Hematopoietic multipotent progenitor cell treated with erythropoietin and hydrocortisone succinate and interleukin-3 and kit ligand, for 4 days (in vitro differentiated cells): ENCODE measurements around the gene CDH13.
A peak's percentile ranks its signal among the peaks of the same experiment; 100 is the strongest.

Experiments used
- DNase-seq: peaks from one replicate; pipeline ENCODE4 v3.0.0-alpha.2; 2015

The CDH13 gene

DNA sequence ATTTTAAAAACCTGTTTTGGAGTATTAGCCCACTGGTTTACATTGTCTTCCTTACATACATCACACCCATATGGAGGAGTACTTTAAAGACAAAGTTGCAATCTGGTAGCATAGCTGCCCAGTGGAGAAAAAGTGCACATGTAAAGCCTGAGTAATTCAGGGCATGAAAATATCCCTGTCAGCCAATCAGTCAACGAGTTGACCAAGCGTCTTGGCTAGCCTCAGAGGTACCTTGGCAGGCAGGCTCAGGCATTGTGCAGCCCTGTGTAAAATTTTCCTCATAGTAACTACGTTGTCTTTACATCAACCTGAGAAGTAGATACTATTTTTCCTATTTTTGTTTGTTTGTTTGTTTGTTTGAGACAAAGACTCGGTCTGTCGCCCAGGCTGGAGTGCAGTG is 339.0 kb downstream of the CDH13 start:
- DNase-seq, result no peak

DNA sequence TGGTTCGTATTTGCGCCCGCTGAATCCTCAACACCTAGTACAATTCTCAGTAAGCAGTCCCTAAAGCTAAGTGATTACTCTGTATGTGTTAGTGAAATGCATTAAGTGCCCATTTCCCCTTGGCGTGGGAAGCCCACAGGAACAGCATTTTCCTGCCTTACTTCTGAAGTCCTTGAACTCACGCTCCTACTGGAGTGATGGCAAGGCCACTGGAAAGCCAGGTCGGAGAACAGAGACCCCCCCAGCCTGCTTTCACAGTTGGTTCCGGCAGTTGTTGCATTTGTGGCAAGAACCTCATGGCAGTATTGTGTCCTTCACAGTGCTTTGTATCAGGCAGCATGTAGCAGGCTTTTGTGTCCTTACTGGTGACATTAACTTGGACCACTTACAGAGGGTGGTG is 340.7 kb downstream of the CDH13 start:
- no peak for DNase-seq

DNA sequence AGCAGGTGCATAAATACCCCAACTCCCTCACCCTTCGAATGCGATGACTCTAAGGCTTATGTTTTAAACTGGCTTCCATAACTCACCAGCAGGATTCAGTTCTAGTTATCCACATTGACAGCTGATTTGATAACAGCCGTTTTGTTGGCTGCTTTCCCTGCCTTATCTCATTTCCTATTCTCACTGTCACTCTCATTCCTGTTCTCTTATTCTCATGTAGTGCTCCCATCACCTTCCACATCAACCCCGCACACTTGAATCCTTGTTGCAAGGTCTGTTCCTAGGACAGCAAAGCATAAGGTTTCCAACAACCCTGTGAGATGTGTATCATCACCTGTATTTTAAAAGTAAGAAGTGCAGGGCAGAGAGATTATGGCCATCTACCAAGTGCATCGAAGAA is 344.4 kb downstream of the CDH13 start:
- DNase-seq, result no peak

DNA sequence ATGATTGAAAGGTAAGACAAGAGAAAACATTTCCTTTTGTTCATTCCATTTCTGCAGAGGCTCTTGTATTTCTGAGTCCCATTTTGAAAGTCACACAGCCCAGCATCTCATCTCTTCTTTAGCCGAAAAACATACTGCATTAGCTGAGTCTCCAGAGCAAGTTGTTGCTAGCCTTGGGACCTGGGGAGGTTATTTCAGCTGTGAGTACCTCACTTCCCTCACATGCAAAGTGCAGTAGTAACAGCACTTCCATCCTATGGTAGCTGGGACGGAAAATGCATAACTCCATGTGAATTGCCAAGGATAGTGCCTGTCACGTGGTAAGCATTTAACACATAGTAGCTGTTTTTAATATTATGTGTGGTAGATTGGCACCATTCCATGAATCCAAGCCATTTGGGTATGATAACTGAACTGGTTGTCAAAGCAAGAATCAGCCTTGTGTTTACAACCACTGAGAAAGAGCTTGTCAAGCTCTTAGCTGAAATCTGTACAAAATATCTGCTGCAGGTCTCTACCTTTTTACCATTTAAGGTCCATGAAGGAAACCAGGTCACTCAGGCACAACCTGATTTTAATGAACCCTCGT is 345.7 kb downstream of the CDH13 start:
- DNase-seq, result no peak

DNA sequence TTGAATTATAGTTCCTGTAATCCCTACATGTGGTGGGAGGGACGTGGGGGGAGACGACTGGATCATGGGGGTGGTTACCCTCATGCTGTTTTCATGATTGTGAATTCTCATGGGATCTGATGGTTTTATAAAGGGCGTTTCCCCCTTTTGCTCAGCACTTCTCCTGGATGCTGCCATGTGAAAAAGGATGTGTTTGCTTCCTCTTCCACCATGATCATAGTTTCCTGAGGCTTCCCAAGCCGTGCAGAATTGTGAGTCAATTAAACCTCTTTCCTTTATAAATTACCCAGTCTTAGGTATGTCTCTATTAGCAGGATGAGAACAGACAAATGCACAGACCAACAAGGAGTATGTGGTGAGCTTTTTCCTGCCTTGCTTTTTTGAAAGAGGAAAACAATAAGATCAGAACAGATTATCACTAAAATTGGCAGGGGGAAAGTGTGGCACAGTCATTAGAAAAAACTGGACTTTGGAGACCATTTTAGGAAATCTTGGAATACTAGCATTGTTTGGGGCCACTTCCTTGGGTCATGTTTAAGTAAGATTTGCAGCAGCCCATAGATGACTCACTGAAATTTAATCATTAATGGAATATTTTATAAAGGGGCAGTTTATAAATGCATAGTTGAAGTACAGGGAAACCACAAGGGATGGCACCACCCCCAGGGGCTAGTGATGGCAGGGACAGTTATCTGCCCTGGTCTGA is 352.8 kb downstream of the CDH13 start:
- DNase-seq, result no peak

DNA sequence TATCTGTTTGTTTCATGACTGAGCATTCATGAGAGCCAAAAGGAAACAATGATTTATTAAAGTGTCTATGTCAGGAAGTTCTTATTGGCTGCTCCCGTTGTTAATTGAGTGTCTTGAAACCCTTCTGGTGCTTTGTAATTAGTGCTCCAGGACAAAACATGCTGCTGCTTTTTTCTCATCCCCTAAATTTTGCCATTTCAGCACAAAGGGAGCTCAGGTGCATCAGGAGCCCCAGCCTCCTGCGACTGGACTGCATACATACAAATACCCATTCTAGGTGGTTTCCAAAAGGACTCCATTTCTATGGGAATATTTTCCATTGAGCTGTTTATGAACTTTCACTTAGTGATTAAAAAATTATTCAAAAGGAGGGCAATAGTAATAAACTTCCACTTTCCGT is 354.0 kb downstream of the CDH13 start:
- no peak for DNase-seq

DNA sequence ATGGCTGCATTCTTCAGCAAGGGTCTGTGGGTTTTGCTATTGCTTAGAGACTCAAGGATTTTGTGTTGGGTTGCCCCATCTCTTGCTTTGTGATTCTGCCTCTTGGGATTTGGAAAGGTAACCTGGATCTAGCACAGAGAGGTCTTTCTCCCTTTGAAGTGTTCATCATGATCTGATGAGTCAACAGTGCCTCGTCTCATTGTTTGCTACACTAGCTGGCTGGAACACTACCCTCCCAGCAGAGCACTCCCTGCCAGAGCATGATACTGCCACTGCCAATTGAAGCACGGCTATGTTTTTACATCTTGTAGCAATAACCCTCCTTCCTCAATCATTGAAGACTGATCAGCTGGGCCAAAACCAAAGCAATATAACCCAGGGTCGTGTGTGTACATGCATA is 361.0 kb downstream of the CDH13 start:
- no peak for DNase-seq

DNA sequence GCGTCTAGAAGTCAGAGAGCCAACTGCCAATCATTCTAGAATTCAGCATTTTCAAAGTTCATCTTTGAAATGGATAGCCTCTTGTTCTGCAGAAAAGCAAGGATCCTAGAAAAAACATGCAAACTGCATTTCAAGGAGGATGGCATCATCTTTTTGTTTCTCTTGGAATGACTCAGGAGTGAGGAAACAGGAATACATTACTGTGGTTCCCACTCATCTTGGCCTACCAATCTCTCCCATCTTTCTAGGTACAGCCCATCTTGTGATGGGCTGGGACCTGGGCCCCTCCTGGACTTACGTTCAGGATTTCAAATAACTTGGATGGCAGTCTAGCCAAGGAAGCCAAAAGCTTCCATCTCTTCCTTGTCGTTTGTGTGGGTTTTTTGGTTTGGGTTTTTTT is 363.4 kb downstream of the CDH13 start:
- no peak for DNase-seq

DNA sequence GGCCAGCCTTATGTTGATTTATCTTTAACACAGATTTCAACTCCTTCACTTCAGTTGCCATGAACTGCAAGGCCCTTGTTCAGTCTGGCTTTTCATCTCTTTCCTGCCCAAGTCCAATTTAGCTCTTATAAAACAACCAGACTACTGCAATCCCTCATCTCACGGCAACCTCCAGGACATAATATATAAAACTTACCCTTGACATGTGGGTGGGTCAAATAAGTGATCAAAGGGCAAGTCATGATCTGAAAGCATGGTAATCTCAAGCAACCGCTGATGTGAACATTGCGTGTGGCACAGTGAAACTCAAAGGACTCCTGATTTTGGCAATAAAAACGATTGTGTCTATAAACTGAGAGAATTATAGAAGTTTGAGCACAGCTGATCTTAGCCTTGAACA is 364.6 kb downstream of the CDH13 start:
- no peak for DNase-seq

DNA sequence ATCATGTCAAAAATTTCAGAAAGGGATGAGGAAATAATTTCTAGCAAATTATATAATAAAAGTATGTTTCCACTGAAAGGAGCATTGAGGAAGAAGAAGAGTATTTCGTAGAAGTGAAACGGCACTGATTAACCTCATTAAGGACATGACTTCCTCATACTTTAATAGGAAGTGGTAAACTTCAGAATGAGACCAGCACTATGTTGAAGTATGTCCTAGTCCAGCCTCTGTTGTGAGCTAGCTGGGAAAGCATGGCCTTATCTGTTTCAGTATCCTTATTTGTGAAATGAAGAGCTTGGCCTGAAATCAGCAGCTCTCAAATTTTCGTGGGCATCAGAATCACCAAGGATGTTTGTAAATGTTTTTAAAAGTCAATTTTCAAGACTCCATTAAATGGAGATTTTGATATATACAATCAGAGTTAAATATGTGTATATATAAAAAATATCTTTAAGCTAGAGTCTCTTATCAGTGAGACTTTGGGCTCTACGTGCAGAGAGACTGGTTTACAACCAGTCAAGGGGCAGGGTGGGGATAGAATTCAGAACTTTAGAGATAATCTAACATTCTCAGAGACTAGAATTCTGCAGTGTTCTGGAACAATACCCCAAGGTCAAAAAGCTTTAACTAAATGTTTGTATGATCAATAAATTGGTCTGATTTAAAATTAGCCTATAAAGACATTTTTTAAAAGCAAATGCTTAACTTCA is 365.4 kb downstream of the CDH13 start:
- DNase-seq, result peak; percentile 8

DNA sequence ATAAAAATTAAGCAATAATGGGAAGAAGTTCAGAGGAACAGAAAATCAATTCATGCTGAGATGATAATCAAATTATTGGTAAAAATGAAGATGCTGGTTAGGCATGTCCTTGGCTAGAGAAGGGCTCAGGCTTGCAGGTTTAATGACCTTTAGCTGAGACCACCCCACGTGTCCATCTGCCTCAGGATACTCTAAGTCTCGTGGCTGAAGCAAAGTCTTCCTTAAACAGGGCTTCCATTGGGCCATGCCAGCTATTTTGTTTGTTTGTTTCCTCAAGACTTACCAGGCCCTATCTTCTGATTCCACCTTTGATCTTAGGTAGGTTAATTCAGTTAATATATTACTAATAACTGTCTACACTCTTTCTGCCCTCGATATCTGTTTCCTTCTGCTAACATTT is 366.0 kb downstream of the CDH13 start:
- no peak for DNase-seq

DNA sequence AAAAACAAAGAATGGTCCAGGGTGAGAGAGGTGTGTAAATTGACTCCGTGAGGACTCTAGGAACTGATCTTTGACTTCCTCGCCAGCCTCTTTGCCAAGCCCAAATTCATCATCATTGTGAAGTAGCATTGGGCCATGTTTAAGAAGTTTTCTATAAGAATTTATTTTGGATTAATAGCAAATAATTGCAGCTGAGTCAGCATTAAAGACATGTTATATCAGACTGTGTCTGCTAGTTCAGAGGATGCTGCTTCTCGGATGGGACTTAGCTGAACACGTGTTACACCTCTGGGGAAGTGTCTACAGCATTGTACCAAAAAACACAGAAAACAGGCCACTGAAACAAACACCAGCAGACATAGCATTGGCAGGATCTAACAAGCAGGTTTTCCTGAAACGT is 366.6 kb downstream of the CDH13 start:
- no peak for DNase-seq

DNA sequence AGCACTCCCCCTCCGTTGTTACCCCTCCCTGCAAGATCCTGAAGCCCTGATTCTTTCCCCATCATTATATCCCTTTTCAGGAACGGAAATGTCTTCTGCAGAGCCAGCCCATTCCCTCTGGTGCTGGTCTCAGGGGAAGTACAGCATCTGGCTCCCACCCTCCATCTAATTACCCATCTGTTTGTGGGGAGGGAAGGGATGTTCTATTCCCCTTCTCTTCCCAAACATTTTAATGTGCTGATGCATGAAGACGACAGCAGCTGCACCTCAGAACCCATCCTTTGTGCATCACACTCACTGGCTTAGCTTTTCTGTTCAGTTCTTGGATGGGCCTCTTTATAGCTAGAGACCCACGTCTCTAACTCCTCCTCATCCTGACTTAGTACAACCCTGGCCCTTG is 367.2 kb downstream of the CDH13 start:
- DNase-seq, result no peak

DNA sequence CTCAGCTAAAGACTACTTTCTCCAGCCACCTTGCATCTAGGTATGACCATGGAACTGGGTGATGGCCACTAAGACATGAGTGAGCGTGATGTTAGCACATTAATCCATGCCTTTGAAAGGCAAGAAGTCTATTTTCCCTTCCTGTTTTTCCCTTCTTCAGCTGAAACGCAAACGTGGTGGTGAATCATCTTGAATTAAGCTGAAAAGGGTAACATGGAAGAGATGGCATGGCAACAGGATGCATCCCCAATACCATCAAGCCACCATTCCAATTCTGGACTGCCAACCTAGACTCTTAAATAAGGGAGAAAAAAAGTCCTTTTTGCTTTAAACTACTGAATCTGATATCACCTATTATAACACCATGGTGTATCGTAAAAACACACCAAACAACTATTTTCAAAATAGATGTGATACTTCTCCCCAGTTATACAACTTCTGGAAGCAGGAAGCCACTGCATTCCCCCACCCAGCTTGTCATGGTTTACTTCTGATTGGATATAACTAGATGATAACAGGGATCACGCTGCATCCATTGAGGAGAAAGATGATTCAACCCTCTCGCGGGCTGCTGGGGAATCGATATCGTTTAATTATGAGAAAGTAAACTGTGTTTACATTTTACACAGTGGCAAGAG is 368.6 kb downstream of the CDH13 start:
- DNase-seq, result no peak

DNA sequence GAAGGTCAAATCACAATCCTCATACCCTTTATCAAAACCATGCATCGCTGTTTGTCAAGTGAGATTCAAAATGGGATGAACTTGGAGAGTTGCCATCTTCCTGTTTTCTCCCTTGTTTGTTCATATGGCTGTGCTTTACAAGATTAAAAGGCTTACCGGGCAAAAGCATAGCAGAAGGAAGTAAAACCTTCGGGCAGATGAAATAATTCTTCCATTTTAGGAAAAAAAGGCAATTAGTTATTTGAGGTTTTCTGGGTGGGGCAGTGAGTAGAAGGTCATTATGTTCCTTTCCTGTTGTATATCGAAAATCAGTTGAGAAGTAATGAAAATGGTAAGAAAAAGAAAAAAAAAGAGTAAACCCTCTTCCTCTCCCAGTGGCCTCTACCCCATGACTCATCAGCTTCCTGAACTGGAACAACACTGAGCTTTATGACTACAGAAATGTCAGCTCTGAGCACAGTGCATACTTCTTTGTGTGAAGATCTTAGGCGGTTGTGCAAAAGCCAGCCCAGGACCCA is 369.2 kb downstream of the CDH13 start:
- DNase-seq, result peak; percentile 29

DNA sequence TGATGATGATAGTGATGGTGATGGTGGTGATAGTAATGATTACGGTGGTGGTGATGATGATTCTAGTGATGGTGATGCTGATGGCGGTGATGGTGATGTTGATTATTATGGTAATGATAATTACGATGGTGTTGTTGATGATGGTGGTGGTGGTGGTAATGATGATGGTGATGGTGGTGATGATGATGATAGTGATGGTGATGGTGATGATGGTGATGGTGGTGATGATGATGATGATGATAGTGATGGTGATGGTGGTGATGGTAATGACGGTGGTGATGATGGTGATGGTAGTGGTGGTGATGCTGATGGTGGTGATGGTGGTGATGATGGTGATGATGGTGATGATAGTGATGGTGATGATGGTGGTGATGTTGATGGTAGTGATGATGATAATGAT is 370.0 kb downstream of the CDH13 start:
- DNase-seq, result no peak

DNA sequence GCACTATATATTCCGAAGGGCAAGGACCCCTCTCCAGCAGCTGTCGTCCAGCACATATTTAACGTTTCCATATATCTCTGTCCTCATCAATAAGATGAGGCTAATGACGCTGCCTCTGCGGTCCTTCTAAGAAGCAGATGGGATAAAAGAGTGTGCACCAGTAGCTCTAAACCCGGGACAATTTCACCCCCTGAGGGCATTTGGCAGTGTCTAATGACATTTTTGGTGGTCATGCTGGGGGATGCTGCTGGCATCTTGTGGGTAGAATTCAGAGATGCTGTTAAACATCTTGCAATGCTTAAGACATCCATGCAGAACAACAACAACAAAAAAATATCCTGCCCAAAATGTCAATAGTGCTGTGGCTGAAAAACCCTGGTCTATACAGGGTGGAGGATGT is 372.9 kb downstream of the CDH13 start:
- DNase-seq, result no peak

DNA sequence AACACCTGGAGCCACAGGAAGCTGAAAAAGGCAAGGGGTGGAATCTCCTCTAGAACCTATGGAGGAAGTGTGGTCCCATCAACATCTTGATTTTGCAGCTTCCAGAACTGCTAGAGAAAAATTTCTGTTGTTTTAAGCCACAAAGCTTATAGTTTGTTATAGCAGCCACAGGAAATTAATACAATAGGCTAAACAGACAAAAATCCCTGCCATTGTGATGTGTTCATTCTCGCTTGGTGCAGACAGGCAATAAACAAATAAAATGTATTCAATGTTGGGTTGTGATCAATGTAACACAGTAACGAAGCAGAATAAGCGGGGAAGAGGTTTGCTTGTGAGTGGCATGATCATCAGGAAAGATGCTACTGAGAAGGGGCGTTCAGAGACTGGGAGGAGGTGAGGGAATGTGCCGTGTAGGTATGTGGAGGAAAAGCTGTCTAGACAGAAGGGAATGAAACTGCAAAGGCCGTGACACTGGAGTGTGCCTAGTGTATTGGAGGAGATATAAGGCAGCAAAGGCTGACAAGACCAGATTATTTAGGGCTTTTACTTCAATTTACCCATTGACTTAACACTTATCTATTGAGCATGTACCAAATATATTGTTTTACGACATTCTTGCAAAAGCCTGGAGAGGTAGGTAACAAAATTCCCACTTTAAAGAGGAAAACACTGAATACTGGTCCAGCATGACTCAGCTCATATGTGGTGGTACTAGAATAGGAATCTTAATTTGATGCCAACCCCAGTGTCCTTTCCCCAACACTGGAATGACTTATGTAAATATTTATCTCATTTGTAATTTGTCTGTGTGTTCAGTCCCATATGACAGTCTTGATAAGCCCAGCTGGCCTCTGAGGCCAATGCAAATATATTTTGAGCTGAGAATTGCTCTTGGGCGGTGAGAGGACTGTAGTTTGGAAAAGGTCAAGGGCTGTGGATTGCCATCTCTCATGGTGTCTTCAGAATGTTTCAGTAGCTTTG is 375.9 kb downstream of the CDH13 start:
- no peak for DNase-seq

DNA sequence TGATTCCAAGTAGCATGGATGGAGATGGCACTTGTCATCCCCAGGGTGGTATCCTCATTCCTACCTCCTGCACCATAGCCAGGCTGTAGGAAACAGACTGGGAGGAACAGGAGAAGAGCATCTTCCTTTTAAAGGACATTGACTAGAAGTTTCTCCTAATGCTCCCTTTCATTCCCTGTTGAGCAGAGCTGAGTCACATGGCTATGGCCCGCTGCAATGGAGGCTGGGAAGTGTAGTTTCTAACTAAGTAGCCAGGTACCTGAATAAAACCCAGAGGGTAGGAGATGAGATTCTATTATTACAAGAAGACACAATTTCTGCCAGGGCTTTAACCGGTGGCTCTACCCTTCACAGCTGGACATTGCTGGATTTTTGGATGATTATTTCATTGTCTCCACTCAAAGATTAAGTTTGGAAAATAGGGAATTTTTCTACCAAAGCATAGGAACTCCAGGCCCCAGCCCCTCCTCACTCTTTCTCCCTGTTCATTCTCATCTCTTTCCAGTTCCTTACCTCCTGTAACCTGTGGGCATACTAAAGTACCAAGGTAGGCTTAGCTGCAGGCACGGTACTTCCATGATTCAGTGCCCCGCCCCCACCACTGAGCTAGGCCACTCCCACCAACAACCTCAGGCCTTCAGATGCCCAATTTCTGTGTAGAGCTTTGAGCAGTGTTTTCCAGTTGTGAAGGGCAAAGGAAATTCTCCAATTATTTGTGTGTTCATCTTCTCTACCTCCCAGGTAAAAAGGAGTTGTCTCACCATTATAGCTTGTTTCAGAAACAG is 378.3 kb downstream of the CDH13 start:
- no peak for DNase-seq

DNA sequence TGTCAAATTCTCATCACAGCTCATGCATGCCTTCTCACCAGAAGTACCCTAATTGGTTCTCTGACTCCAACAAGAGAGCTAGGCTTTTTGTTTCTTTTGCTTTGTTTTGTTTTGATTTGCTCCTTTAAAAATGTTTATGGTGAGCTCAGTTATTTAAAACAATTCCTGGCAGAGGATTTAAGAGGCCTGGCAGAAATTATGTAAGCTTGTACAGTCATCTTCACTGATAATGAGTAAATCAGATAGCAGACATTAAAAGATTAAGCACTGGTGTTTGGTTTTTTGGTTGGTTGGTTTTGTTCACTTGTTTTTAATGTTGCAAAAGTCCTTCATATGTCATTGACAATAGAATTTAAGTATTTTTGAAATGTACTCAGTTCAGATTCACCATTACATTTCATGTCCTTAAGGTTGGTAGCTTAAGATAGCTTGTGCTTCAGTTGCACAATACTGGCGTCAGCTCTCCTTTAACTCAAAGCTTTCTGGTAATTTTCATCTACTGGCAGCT is 378.9 kb downstream of the CDH13 start:
- no peak for DNase-seq
